ENCODE measurements around the gene PAK4.

DNA sequence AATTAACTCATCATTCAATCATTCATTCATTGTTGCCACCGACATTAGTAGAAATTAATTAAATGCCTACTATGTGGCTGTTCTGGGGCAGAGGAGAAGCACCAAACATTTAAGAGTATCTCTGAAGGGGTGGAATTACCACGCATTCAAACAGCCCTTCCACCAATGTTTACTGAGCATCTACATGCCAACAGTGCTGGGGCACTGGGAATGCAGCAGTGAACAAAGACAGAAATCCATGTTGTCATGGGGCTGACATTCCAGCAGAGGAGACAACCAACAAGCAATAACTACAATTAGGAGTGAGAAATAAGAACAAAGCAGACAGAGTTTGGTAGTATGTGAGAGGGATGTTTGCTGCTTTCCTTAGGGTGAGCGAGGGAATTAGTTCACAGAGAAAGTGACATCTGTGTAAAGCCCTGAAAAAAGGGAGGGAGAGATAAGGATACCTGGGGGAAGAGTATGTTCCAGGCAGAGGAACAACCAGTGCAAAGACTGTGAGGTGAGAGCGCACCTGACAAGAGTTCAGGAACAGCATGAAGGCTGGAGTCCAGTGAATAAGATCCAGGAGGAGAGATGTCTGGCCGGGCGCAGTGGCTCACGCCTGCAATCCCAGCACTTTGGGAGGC lies 1.3 kb upstream of the PAK4 start:
- TF ChIP-seq MLX (CRISPR knock-in tag; IDR thresholded peaks at IDR 0.05) (no peak), CTCF (IDR thresholded peaks at IDR 0.05) (no peak)
- TF ChIP-seq, protein P1, sequence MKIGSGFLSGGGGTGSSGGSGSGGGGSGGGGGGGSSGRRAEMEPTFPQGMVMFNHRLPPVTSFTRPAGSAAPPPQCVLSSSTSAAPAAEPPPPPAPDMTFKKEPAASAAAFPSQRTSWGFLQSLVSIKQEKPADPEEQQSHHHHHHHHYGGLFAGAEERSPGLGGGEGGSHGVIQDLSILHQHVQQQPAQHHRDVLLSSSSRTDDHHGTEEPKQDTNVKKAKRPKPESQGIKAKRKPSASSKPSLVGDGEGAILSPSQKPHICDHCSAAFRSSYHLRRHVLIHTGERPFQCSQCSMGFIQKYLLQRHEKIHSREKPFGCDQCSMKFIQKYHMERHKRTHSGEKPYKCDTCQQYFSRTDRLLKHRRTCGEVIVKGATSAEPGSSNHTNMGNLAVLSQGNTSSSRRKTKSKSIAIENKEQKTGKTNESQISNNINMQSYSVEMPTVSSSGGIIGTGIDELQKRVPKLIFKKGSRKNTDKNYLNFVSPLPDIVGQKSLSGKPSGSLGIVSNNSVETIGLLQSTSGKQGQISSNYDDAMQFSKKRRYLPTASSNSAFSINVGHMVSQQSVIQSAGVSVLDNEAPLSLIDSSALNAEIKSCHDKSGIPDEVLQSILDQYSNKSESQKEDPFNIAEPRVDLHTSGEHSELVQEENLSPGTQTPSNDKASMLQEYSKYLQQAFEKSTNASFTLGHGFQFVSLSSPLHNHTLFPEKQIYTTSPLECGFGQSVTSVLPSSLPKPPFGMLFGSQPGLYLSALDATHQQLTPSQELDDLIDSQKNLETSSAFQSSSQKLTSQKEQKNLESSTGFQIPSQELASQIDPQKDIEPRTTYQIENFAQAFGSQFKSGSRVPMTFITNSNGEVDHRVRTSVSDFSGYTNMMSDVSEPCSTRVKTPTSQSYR (CRISPR knock-in tag; IDR thresholded peaks at IDR 0.05): no peak
- TF ChIP-seq, protein P2, sequence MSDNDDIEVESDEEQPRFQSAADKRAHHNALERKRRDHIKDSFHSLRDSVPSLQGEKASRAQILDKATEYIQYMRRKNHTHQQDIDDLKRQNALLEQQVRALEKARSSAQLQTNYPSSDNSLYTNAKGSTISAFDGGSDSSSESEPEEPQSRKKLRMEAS (CRISPR knock-in tag; IDR thresholded peaks at IDR 0.05): no peak
